ENCODE data around the gene JAML.

The JAML gene

DNA sequence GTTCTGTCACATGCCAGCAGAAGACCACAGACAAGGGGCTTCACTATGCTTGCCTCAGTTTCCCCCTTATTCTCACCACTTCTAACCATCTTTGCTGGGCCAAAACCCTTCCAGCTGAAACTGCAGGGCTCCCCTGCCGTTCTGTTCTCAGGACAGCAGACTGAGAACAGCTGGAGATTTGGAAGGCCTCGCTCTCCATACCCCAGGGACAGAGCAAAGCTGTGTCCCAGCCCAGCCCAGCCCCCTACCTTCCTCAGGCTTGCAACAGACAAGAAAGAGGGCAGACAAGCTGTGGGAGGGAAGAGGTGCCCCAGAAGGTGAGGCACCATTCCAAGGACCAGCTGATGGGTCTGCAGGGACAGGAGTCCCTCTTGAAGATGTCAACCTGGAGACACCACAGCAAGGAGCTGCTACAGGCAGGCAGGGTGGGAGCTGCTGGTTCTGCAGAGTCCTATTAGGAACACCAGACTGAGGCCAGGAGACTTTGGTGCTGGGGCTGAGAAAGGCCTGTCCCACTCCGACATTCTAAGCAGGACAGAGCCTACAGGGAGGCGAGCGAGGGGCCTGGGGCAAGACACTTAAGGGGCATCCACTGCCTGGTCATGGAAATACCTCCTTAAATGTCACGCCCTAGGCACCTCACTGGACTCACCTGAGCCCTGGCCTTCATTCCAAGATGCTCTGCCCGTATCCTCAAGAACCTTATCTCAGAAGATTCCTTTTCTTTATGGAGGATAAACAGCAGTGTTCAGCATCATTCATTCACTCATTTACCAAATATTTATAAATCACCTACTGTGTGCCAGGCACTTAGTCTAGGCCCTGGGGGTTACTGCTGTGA is 55.3 kb downstream of the JAML start:
- H3K4me3 ChIP-seq (ENCODE audit: low read depth, low read length) = no peak overlapping the region

DNA sequence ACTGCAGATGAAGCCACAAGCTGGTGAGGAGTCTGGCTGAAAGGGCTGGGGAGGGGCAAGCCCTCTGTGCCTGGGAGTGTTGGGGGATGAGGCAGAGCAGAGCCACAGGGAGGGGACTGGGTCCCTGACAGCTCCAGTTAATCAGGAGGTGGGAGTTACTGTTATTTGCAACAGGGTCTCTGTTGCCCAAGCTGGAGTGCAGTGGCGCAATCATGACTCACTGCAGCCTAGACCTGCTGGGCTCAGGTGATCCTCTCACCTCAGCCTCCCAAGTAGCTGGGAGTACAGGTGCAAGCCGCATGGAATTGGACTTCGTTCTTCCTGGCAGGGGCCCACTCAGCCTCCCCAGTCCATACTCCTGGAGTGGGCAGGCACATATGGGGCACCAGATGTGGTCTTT is 56.1 kb downstream of the JAML start:
- no peak overlapping the region for H3K4me3 ChIP-seq (ENCODE audit: low read depth, low read length)

DNA sequence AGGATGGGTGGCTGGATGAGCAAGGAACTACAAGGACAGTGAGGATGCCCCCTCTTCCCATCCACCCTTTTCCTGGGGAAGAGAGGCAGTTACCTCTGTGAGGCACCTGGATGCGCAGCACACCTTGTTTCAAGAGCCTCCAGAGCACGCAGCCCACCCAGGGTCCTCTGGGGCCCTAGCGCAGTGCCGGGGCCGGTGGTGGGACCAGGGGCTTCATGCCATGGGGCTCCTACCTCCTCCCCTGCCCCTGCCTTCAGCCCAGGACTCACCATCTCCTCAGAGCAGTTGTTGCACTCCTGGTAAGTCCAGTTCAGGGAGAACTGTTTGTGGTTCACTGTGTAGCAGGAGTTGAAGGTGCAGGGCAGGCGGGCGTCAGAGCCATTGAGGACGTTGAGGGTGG is 56.5 kb downstream of the JAML start:
- H3K4me3 ChIP-seq (ENCODE audit: low read depth, low read length) = no peak overlapping the region

DNA sequence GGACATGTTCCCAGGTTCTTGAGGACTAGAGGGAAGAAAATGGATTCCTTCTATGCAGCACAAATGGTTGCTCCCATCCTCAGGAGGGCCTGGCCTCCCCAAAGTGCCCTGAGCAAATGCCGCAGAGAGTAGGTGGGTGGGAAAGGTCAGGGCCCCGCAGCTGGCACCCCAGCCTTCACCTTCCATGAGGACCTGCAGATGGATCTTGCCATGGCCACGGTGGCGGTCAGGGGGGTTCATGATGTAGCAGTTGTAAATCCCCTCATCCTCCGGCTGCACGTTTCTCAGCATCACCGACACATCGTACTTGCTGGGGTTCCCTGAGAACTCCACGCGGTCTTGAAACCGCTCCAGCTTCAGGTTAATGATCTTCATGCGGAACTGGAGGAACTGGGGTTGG is 56.9 kb downstream of the JAML start:
- H3K4me3 ChIP-seq (ENCODE audit: low read depth, low read length) = no peak overlapping the region

DNA sequence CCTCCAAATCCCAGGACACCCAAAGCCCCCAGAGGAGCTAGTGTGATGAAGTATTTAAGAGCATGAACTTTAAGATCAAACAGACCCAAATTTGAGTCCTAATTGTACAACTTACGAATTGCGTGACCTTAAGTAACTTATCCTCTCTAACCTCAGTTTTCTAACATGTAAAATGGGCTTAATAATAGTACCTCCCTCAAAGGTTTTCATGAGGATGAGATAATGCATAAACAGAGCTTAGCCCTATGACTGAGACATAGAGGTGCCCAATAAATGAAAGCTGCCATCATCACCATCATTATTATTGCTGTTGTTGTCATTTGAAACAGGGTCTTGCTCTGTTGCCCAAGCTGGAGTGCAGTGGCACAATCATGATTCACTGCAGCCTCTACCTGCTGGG is 57.6 kb downstream of the JAML start:
- no peak overlapping the region for H3K4me3 ChIP-seq (ENCODE audit: low read depth, low read length)

DNA sequence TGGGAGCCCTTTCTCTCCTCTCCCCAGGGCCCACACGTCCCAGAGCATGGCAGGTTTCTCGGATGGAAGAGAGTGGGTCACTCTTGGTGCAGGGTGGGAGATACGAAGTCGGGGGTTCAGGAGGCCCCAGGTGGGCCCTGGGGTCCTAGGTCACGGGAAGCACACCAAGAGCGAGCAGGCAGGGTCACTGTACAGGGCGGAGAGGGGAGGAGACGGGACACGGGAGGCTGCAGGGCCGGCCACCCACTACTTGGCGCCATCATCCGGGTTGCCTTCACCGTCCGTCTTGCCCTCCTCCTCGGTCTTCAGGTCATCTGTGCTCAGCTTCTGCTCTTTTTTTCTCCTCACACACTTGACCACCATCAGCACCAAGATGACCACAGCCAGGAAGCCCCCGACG is 58.2 kb downstream of the JAML start:
- no peak overlapping the region for H3K4me3 ChIP-seq (ENCODE audit: low read depth, low read length)

DNA sequence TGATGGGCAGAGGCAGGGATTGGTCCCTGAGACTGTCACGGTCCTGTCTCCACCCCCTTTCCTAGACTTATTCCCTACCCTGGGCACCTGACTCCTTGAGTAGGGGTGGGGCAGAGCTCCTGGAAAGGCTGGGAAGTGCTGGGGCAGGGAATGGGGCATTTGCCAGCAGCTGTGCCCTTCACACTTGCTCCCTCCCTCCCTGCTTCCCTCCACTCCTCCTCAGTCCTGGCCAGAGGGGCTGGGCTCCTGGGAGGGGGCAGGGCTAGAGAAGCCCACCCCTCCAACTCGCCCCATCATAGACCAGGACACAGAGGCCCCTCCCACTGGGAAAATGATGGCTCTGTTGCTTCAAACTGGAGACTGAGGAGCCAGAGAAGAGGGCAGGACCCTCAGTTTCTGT is 59.9 kb downstream of the JAML start:
- H3K4me3 ChIP-seq (ENCODE audit: low read depth, low read length) = no peak overlapping the region

DNA sequence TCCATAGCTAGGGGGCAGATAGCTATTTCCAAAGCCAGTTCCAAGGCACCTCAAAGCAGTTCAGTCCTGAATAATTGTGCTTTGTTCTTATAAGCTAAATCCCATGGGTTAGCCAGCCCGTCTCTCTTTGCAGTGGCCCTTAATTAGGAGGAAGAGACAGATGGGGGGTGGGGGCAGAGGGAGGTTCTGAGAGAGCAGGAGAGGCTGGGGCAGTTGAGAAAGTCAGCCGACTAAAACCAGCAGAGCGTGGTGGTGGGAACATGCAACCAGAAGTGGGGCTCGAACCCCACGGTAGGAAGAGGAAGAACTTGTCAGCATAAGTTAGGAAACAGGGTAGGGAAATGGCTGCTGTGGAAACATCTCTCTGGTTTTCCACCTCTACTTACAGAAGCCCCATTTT is 61.3 kb downstream of the JAML start:
- no peak overlapping the region for H3K4me3 ChIP-seq (ENCODE audit: low read depth, low read length)

DNA sequence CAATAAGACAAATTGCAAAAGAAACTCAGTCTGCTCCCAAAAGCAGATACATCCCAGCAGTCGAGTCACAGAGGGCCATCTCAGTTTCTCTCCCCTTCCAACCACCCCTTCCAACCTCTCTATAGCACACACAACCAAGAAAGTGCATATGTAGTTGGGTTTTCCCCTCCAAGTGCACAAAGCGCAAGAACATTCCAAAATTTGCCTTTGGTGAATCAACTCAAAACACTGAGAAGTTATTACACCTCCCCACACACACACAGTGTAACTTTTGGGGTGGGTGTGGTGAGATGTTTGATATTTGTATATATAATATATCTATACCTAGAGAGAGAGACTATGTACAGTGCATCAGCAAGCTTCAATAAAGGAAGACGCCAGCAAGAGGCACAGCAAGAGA is 62.0 kb downstream of the JAML start:
- H3K4me3 ChIP-seq (ENCODE audit: low read depth, low read length) = no peak overlapping the region

DNA sequence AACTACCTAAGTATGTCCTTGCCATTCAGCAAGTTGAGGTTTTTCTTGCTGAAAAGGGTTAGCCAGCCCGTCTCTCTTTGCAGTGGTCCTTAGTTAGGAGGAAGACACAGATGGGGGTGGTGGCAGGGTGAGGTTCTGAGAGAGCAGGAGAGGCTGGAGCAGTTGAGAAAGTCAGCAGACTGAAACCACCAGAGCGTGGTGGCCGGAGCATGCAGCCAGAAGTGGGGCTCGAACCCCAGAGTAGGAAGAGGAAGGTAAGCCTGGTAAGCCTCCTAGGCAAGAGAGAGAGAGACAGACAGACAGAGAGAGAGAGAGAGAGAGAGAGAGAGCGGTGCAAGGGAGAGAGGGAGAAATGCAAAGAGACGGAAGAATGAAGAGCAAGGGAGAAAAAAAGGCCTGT is 63.0 kb downstream of the JAML start:
- no peak overlapping the region for H3K4me3 ChIP-seq (ENCODE audit: low read depth, low read length)

DNA sequence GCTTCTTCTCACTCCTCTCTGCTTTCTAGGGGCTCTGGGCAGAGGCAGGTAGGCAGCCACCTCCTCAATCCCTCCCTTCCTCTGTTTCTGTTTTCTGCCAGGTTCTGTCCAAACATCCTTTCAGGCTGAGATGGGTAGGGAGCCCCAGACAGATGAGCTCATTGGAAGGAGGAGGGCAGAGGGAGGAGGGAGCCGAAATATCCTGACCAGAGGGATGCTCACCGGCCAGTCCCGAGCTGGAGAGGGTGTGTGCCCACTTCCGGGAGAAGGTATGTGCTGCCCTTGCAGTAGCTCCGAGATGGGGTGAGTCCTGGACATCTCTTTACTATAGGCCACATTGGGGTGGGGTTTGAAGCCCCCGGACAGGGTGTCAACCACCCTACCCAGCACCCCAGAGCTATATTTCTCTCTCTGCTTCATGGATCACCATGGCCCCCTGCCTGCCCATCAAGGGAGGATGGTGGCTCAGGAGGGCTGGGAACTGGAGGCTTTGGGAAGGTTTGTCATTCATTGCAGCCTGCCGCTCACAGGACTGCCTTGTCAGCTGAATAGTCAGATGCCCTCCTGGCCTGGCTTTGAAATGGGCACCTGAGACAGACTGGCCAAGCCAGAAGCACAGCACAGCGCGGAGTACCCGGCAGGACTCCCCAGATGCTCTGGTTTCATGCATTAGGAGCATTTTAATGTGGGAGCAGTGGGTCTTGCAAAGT is 67.5 kb downstream of the JAML start:
- no peak overlapping the region for H3K4me3 ChIP-seq (ENCODE audit: low read depth, low read length)

DNA sequence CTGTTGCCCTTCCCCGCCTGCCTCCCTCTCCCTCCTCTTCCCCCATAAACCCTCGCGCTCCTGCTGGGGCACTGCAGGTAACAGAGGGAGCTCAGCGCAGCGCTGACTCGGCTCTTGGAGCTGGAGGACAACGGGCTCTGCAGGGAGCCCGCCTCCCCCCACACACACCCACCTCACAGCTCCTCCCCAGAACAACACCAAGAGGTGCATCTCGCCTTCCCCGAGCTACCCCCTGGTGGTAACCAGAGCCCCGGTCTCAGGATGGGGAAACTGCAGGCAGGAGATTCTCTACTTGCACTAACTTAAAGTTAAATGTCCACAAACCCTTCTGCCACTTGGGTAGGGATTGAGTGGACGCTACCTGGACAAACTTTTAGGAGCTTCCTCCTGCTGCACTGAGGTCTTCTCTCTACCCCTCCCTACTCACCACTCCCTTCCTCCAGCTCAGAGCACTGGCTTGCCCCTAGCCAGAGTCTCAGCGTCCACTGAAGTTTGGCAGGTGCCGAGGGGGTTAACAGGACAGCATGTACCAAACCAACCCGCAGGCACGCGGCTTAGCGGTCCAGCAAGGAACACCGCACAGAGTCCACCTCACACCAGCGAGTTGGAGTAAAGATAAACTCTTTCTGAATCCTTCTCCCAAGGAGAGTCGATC is 68.2 kb downstream of the JAML start:
- H3K4me3 ChIP-seq (ENCODE audit: low read depth, low read length) = no peak overlapping the region

DNA sequence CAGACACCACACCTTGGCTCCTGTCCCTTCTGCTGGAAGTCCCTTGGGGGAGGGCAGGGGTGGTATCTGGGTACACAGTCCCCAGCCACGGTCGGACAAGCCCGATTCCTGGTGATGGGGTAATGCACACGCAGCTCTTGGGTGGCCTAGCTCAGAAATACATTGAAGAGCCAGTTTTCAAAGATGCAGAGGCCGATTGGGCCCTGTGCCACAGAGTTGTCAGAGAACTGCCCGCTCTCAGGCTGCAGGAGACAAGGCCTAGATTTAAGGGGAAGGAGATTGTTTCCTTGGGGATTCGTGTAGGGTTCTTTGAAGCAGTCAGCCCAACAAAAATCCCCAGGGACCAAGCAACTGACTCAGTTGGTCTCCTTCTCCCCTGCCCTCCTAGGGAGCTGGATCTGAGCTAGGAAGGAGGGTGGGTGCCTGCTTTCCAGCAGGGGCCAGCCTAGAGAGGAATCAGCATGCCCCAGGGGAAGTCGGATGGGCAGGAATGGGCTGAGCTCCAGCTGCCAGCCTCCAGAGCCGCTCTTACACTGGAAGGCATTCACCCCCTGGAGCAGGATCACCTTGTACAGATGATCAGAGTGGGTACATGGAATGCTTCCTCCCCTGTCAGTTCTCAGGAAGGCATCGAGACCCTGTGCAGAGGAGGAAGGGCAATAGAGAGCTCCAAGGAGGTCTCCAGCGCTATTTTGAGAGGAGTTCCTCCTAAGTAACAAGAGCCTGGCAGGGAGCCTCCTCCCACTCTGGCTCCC is 68.9 kb downstream of the JAML start:
- H3K4me3 ChIP-seq (ENCODE audit: low read depth, low read length) = no peak overlapping the region

DNA sequence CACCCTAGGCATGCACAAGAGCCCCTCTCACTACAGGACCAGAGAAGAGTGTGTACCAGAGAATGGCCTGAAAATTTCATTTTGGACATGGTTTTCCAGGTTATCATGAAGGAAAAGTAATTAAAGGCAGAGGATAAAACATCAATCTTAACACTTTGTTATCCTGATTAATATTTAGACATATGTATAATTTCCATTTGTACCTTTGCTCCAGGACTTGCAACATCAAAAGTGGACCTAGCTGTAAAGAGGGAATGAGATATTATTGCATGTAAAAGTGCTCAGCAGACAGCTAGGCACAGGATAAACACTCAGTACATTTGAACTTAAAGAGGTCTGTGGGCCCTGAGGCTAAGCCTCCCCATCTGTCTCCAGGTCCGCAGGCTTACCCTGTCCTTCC is 70.2 kb downstream of the JAML start:
- H3K4me3 ChIP-seq (ENCODE audit: low read depth, low read length) = no peak overlapping the region

DNA sequence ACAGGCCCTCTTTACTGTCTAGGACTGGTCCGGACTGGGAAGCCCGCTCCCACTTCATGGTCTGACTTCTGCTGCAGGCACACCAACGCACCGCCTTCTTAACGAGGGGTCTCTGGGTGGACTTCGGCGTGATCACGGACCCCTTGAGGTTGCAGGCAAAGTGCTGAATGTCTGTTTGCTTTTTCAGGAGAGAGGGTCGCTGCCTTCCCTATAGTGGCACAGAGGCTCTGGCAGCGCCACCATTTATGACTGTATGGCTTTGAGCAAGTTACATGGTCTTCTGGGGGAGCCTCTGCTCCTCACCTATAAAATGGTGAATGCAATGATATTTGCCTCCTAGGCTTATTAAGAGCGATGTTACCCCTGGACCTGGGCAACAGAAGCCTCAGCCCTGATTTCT is 70.8 kb downstream of the JAML start:
- no peak overlapping the region for H3K4me3 ChIP-seq (ENCODE audit: low read depth, low read length)

DNA sequence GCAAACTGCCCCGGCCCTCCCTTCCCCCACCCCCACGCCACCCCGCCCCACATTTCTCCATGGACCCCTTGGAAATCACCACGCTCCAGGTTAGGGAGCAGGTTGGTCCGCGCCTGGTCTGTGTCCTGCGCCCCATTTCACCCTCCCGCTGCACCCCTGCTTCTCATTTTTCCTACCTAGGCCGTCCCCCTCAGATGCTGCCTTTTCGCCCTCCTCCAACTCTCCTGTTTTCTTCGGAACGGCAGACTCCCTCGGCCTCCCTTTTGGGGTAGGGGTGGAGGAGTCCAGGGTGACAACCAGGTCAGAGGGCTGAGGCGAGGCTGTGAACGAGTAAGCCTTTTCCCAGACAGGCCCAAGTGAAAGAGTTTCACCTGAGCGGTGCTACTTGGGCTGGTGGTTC is 71.3 kb downstream of the JAML start:
- H3K4me3 ChIP-seq (ENCODE audit: low read depth, low read length) = peak overlapping the region; percentile 65

DNA sequence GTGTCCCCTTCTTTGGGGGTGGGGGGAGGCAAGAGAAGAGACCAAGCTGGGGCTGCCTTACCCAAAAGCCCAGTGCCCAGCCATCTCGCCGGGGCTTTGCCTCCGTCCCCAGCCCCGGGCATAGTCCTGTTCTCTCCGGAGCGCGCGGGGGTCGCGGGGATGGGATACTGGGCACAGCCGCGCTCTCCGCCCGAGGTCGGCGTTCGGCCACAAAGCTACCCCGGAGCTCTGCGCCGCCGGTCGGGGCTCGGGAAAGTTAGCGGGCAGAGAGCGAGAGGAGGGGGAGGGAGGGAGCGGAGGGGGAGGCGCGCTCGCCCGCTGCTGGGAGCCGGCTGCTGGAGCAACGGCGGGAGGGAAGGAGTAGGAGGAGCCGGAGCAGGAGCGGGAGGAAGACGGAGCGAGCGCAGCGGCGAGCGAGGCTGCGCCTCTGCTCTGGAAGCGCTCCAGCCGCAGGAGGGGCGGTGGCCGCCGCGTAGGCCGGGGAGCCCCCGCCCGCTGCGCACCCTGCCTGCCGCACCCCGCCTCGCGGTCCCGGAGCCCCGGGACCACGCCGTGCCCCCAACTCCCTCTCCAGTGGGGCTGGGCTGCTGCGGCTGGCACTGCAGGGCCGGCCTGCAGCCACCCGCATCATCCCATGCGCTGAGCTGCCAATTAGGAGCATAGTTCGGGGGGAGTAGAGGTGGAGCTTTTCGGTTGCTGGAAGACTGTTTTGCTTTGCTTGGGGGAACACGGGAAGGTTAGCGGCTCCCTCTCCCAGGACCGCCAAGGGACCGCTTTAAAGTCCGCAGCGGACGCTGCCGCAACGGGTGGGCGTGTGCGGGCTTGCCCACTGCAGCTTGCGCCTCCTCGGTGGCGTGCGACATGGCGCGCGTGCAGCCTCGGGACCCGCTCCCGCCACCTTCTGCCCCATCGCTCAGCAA is 72.0 kb downstream of the JAML start, which contains the start of gene SCN4B:
Gene SCN4B (minus strand): TSS at position 272 of the 920 bp plus-strand sequence. CDS start 150 bp downstream, at position 122.
- H3K4me3 ChIP-seq (ENCODE audit: low read depth, low read length) = peak within 1 kb of the TSS; percentile 65

DNA sequence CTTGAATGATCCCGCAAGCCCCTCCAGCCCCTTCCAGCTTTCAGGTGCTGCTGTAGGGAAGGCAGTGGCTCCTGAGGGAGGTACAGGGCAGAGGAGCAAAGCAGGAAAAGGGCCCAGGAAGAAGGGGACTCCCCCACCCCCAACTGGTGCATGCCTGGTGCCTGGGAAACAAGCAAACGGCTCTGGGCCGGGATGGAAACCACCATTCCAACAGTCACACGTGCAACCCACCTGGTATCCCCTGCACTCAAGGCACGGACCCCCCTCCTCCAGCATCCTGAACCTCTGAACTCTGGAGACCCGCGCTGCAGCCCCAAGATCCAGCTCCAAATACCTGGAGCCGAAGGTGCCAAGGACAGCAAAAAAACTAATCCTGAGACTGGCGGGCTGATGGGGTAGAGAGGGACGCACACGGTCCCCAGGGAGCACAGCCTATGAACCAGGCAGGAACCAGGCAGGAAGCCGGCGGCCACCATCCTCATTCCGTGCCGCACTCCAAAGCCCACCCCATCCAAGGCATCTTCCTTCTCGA is 72.7 kb downstream of the JAML start:
- peak overlapping the region; percentile 65 for H3K4me3 ChIP-seq (ENCODE audit: low read depth, low read length)

DNA sequence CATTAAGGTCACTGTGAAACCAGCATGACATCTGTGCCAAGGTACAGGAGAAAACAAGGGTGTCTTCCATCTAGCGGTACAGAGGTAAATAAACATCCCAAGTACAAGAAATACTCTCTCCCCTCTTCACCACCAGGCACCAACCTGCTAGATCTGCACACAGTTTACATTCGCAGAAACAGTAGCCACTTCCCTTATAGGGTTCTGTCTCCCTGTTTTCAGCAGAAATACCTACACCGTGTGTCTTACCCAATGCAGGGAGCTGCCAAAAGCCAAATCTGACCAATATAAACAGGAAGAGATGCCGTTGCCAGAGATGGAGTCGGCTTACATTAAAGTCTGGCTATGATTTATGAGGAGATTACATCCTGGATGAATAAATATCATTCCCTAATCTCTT is 73.4 kb downstream of the JAML start:
- H3K4me3 ChIP-seq (ENCODE audit: low read depth, low read length) = no peak overlapping the region

DNA sequence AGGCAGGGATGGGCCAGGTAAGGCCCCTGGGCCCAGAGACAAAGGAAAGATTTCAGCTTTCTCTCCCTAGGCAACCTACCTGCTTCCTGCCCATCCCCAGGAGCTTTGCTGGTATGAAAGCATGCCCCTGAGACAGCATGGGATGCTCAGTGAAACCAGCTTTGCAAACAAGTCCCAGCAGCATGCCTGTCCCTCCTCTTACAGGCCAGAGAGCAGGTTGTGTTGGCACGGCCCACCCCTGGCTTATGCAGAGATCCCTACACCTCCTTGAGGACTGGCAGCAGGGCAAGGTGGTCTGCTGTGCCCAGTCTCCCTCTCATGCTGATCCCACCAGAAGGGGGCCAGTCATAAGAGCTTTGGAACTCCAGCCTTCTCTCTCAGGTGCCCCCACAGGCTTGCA is 75.3 kb downstream of the JAML start:
- H3K4me3 ChIP-seq (ENCODE audit: low read depth, low read length) = no peak overlapping the region

Measured in iPS-11a (cell line).